Esophagus muscularis mucosa (tissue), 3 donors: ENCODE results near the gene KIAA1958.

Experiments used
- CTCF ChIP-seq, 3 experiments: fragments of 200-600 bp in 2 of 3; fragments of 450-650 bp in 1 of 3; sonication (generic) in 2 of 3; IDR thresholded peaks; one replicate each; pipeline ENCODE4 v1.5.1; 2017 to 2019; ENCODE audit warnings: antibody characterized with exemption in 3 of 3, mild to moderate bottlenecking in 2 of 3, moderate library complexity in 1 of 3
- POLR2A ChIP-seq: fragments of 450-650 bp; IDR thresholded peaks from one replicate; pipeline ENCODE4 v1.6.1; 2017; ENCODE audit warnings: antibody characterized with exemption, moderate library complexity, mild to moderate bottlenecking, low read depth

DNA sequence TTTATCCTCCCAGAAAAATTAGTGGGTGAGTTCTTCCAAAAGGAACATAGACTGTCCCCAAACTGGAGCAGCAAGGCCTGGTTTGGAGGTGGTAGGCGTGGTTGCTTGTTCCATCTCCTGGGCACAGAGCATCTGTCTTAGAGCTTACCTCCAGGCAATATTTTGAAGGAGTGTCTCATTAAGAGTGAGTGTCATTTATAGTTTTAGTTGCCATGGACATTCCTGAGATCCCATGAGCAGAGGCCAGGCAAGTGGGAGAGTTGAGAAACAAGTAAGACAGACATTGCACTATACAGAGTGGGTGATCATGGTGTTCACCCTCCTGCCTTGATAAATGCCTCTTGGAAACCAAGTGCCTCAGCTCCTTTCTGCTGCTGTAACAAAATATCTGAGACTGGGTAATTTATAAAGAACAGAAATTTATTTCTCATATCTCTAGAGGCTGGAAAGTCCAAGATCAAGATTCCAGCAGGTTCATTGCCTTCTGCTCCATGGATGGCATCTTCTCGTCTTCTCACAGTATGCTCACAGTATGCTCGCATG lies 68.5 kb downstream of the KIAA1958 start:
- TF ChIP-seq POLR2A (no peak), CTCF (IDR thresholded peaks at IDR 0.05) (no peak)
